Articular chondrocyte of knee joint (primary cell): ENCODE results near the gene MS4A1. TPM values are rescaled to one million over a fixed set of nuclear protein-coding genes. Genes with fewer than 3 reads are reported as not detected.

Experiments
- total RNA-seq: library from RNA; depleted of rRNA; stranded (reverse); fragments of >200 nt; gene quantifications from 2 replicates; pipeline ENCODE4 v1.2.3, GENCODE V29; 2012

Gene MS4A1
- not detected in 2 replicates for total RNA-seq

DNA sequence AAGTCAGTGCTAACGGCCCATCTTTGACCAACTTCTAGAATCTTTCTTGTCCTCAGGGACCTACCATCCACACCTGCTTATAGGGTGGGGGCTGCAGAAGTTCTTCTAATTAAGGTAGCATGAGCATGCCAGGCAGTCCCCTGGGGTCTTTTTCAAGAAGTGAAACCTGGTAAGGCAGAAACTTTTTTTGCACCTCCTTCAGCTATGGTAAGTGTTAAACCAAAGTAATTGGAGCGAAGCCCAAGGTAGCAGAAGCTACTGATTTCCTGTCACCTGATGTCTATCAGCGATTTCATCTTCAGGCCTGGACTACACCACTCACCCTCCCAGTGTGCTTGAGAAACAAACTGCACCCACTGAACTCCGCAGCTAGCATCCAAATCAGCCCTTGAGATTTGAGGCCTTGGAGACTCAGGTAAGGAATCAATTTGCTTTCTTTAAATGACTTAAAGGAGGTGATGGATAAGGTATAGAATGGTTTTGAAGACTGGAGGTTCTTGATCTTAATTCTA is at the start of gene MS4A1:
MS4A1 (plus strand) TSS at position 317 of the 512 bp plus-strand sequence. CDS start 6,528 bp downstream, outside the sequence.

DNA sequence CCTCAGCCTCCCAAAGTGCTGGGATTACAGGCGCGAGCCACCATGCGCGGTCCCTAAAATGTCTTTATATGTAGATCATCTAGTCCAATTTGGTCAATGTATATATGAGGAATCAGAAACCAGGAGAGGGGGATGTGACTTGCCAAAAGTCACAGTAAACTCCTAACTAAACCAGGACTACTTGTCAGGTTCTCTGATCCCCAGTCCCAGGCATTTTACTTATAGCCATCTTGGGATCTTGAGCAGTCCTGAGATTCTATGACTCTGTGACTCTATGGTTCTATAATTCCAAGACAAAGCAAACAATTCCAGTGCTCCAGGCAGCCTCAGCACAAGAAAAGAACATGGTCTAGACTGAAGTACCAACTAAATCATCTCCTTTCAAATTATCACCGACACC is 26.4 kb upstream of the MS4A1 start, which contains the start of gene MS4A5:
MS4A5 (plus strand) TSS at position 301 of the 400 bp plus-strand sequence. CDS start 103 bp downstream, outside the sequence.

DNA sequence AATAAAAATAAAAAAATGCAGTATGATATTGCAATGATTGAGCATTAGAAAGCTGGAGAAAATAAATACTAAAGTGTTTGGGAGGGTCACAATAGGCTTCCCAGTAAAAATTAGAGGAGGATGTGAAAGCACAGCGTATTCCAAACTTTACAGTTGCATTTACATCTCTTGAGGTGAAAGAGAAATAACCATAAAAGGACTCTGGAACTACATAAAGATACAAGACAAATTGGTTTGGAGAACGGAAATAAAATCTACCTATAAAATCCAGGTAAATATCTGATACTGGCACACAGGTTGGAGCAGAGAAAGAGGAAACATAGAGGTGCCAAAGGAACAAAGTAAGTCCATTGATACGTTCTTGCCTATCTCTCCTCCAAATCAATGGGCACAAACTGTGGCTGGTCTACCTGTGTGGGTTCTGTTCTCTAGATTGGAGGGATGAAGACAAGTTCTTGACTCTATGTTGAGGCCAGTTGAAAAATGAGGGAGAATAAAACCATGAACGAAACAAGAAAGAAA is 36.9 kb downstream of the MS4A1 start, which contains the start of gene MS4A12:
MS4A12 (plus strand) TSS at position 291 of the 522 bp plus-strand sequence. CDS start 4,541 bp downstream, outside the sequence.

DNA sequence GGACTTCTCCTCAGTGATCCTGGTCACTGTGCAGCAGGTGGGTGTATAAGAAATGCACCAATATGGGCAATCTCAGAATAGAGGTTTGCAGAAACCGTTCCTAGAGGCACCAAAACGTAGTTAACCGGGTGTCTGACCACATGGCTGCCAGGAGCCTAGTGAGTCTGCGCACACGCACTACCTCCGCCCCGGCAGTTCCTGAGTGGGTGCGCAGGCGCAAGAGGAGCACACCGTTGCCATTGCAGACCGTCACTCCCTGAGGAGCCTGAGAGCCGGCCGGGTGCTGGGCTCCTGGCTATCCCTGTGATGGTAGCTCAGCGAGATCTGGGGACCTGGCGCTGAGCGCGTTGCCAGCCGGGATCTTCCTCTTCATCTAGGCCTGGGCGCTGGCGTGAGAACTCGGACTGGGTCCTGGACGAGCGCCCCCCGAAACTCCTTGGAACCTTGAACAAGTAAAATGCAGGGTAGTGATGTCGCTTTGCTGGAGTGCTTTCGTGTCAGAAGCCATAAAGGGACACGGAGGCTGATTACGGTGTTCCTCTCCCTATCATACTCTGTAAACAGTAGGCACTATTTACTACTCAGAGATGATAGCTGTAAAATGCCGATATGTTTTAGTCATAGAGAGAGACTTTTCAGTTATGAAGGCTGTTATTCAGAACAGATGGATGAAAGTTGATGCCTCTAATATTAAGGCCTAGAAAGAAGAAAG is 59.7 kb downstream of the MS4A1 start, which contains the start of gene MS4A13:
MS4A13 (plus strand) TSS at position 249 of the 712 bp plus-strand sequence. CDS start 2,692 bp downstream, outside the sequence.

Other genes with a start within 250 kb of the MS4A1 start
- gene MS4A4E, start 212.7 kb upstream of the MS4A1 start, total RNA-seq, result not detected in 2 replicates
- not detected in 2 replicates for gene MS4A4A, start 175.2 kb upstream of the MS4A1 start, total RNA-seq
- not detected in 2 replicates for gene MS4A6E, start 128.6 kb upstream of the MS4A1 start, total RNA-seq
- not detected in 2 replicates for gene MS4A7, start 77.3 kb upstream of the MS4A1 start, total RNA-seq
- gene MS4A14, start 59.4 kb upstream of the MS4A1 start, total RNA-seq, result not detected in 2 replicates
- gene MS4A5, start 26.3 kb upstream of the MS4A1 start, total RNA-seq, result not detected in 2 replicates
- not detected in 2 replicates for gene MS4A12, start 36.9 kb downstream of the MS4A1 start, total RNA-seq
- gene MS4A13, start 59.5 kb downstream of the MS4A1 start, total RNA-seq, result not detected in 2 replicates
- gene MS4A8, start 243.8 kb downstream of the MS4A1 start, total RNA-seq, result not detected in 2 replicates